ENCODE measurements around the gene NOL12. TPM values are rescaled to one million over a fixed set of nuclear protein-coding genes. Genes with fewer than 3 reads are reported as not detected.

Gene NOL12
- 39.8 and 50.1 TPM in 2 replicates for total RNA-seq

- FAIRE-seq (peak; percentile 28), DNase-seq (ENCODE audit: low read depth) (peak; percentile 74)
- Histone ChIP-seq H3K27me3 (ENCODE audit: control insufficient read depth, insufficient read depth, low read length) (no peaks in the 10 kb centered on the region), H3K4me3 (ENCODE audit: low read depth, low read length) (peak within 1 kb of the TSS; percentile 97), H3K36me3 (ENCODE audit: control insufficient read depth, insufficient read depth, low read length) (peaks cover 11% of the 10 kb centered on the region)
- no peak for TF ChIP-seq CTCF (IDR thresholded peaks at IDR 0.05; ENCODE audit: insufficient read depth, low read length, severe bottlenecking)
Observed at GRCh38 chr22:37686002-37686982, at the start of gene NOL12. Gene NOL12, plus strand, starts transcription at chr22:37686343. Its CDS starts 50 bp downstream, at chr22:37686393.

- Histone ChIP-seq H3K36me3 (ENCODE audit: control insufficient read depth, insufficient read depth, low read length) (peaks cover 11% of the 10 kb centered on the region), H3K4me3 (ENCODE audit: low read depth, low read length) (no peak overlapping the region), H3K27me3 (ENCODE audit: control insufficient read depth, insufficient read depth, low read length) (no peaks in the 10 kb centered on the region)
- no peak for DNase-seq (ENCODE audit: low read depth)
- FAIRE-seq: no peak
- no peak for TF ChIP-seq CTCF (IDR thresholded peaks at IDR 0.05; ENCODE audit: insufficient read depth, low read length, severe bottlenecking)
Observed at GRCh38 chr22:37636949-37637273, 49.2 kb upstream of the NOL12 start.

- peaks cover 20% of the 10 kb centered on the region for H3K36me3 ChIP-seq (ENCODE audit: control insufficient read depth, insufficient read depth, low read length)
- H3K27me3 ChIP-seq (ENCODE audit: control insufficient read depth, insufficient read depth, low read length): no peaks in the 10 kb centered on the region
- FAIRE-seq (peak; percentile 23), DNase-seq (ENCODE audit: low read depth) (peak; percentile 40)
- TF ChIP-seq CTCF (IDR thresholded peaks at IDR 0.05; ENCODE audit: insufficient read depth, low read length, severe bottlenecking): no peak
- peak overlapping the region; percentile 92 for H3K4me3 ChIP-seq (ENCODE audit: low read depth, low read length)
Observed at GRCh38 chr22:37638391-37639069, 47.6 kb upstream of the NOL12 start.

GRCh38 chr22:37639070-37639760 lies 46.9 kb upstream of the NOL12 start, which contains the start of gene SH3BP1:
Gene SH3BP1, plus strand, starts transcription at chr22:37639669. Its CDS starts 119 bp downstream, at chr22:37639788.
- peak within 1 kb of the TSS; percentile 92 for H3K4me3 ChIP-seq (ENCODE audit: low read depth, low read length)
- FAIRE-seq (no peak), DNase-seq (ENCODE audit: low read depth) (no peak)
- H3K27me3 ChIP-seq (ENCODE audit: control insufficient read depth, insufficient read depth, low read length): no peaks in the 10 kb centered on the region
- peaks cover 23% of the 10 kb centered on the region for H3K36me3 ChIP-seq (ENCODE audit: control insufficient read depth, insufficient read depth, low read length)
- TF ChIP-seq CTCF (IDR thresholded peaks at IDR 0.05; ENCODE audit: insufficient read depth, low read length, severe bottlenecking): no peak

GRCh38 chr22:37639771-37640590 lies 46.2 kb upstream of the NOL12 start:
- Histone ChIP-seq H3K4me3 (ENCODE audit: low read depth, low read length) (peak overlapping the region; percentile 92), H3K27me3 (ENCODE audit: control insufficient read depth, insufficient read depth, low read length) (no peaks in the 10 kb centered on the region), H3K36me3 (ENCODE audit: control insufficient read depth, insufficient read depth, low read length) (peaks cover 29% of the 10 kb centered on the region)
- DNase-seq (ENCODE audit: low read depth) (no peak), FAIRE-seq (no peak)
- TF ChIP-seq CTCF (IDR thresholded peaks at IDR 0.05; ENCODE audit: insufficient read depth, low read length, severe bottlenecking): no peak
